ENCODE data around the gene USP37.

Gene USP37

DNA sequence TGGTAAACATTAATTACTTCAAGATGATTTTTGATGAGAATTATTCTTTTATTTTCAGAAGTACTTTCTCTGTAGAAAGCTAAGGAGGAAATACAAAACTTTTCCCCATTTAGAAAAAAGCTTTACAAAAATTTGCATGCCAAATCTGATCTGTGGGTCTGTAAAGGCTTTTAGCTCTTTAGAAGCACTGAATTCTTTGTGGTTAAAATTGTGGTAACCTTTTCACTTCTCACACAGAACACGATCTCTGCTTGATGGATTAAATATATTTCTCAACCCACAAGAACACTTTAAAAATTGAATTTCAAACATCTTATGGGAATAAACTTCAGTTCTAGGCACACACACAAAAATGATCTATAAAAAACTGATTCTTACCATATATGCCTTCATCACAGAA, 85.5 kb downstream of the USP37 start:
- no peak for DNase-seq (ENCODE audit: extremely low spot score)
- ChIA-PET POLR2A (no interaction called here), CTCF (interaction anchor here (1.0 to 2.2 kb wide), 2 partner anchors 11 to 16 kb away, joined by 6 read pairs; no protein-coding TSS in a partner anchor)

DNA sequence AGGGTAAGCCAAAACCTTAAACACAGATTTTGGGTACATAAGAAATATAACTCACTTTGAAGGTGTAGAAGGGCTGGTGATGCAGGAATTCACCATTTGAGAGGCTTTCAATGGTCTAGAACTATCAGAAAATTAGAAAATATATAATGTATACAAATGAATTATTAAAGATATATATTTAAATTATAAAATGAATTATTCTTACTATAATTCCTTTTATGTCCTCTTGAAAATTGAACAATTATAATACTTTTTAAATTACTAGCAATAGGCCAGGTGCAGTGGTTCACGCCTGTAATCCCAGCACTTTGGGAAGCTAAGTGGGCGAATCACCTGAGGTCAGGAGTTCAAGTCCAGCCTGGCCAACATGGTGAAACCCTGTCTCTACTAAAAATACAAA, 88.6 kb downstream of the USP37 start:
- ChIA-PET CTCF (interaction anchor here (0.9 to 1.3 kb wide), 2 partner anchors 12 to 52 kb away, joined by 3 read pairs; no protein-coding TSS in a partner anchor), POLR2A (no interaction called here)
- TF ChIP-seq, protein P1, sequence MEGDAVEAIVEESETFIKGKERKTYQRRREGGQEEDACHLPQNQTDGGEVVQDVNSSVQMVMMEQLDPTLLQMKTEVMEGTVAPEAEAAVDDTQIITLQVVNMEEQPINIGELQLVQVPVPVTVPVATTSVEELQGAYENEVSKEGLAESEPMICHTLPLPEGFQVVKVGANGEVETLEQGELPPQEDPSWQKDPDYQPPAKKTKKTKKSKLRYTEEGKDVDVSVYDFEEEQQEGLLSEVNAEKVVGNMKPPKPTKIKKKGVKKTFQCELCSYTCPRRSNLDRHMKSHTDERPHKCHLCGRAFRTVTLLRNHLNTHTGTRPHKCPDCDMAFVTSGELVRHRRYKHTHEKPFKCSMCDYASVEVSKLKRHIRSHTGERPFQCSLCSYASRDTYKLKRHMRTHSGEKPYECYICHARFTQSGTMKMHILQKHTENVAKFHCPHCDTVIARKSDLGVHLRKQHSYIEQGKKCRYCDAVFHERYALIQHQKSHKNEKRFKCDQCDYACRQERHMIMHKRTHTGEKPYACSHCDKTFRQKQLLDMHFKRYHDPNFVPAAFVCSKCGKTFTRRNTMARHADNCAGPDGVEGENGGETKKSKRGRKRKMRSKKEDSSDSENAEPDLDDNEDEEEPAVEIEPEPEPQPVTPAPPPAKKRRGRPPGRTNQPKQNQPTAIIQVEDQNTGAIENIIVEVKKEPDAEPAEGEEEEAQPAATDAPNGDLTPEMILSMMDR (IDR thresholded peaks at IDR 0.05; ENCODE audit: control extremely low read depth, extremely low read depth, low read depth, missing control alignments): no peak
- DNase-seq (ENCODE audit: extremely low spot score): no peak

More for the DNA sequence above, 85.5 kb downstream of the USP37 start:
- TF ChIP-seq, protein P1 (IDR thresholded peaks at IDR 0.05; ENCODE audit: control extremely low read depth, extremely low read depth, low read depth, missing control alignments): no peak

DNA sequence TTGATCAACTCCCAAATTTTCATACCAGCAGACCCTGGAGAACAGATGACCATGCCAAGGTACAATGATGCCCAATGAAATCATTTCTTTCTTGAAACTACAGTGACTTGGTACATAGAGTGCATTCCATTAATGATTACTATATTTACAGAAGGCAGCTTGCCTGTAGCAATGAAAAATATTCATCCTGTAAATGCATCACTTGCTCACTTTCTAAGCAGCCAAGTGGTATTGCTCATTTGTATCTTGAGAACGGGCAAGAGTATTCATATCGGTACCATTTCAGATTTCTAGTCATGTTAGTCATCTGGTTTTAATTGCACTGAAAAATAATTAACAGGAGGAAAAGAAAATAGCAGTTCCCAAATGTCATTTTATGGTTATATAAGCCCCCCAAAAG, 89.6 kb downstream of the USP37 start:
- DNase-seq (ENCODE audit: extremely low spot score): no peak
- TF ChIP-seq, protein P1 (IDR thresholded peaks at IDR 0.05; ENCODE audit: control extremely low read depth, extremely low read depth, low read depth, missing control alignments): no peak
- ChIA-PET POLR2A (no interaction called here), CTCF (interaction anchor here (1.0 kb wide), 1 partner anchor 12 kb away, joined by 3 read pairs; no protein-coding TSS in a partner anchor)

- CTCF ChIA-PET: no interaction called here
Measured at GRCh38 chr2:218477247-218477646, 90.9 kb downstream of the USP37 start.

GRCh38 chr2:218476676-218477075, 91.5 kb downstream of the USP37 start:
- POLR2A ChIA-PET: no interaction called here
- DNase-seq (ENCODE audit: extremely low spot score): no peak
- CTCF ChIA-PET: interaction anchor here (1.4 kb wide), 1 partner anchor 16 kb away, joined by 3 read pairs; no protein-coding TSS in a partner anchor
- TF ChIP-seq, protein P1 (IDR thresholded peaks at IDR 0.05; ENCODE audit: control extremely low read depth, extremely low read depth, low read depth, missing control alignments): no peak

More at GRCh38 chr2:218477247-218477646, 90.9 kb downstream of the USP37 start:
- POLR2A ChIA-PET: no interaction called here
- DNase-seq (ENCODE audit: extremely low spot score): no peak
- TF ChIP-seq, protein P1 (IDR thresholded peaks at IDR 0.05; ENCODE audit: control extremely low read depth, extremely low read depth, low read depth, missing control alignments): no peak

- ChIA-PET POLR2A (interaction anchor here (0.5 kb wide), 1 partner anchor 66 kb away, joined by 3 read pairs; no protein-coding TSS in a partner anchor), CTCF (interaction anchor here (1.0 to 1.2 kb wide), 3 partner anchors 9 to 56 kb away, joined by 3 to 4 read pairs (median 3); no protein-coding TSS in a partner anchor)
- DNase-seq (ENCODE audit: extremely low spot score): no peak
- TF ChIP-seq, protein P1 (IDR thresholded peaks at IDR 0.05; ENCODE audit: control extremely low read depth, extremely low read depth, low read depth, missing control alignments): no peak
Measured at GRCh38 chr2:218474527-218474926, 93.6 kb downstream of the USP37 start.
